Measurements from ENCODE around the gene HDAC7. TPM values are rescaled to one million over a fixed set of nuclear protein-coding genes. Genes with fewer than 3 reads are reported as not detected.
"Not testable (repeated sequence)": the region's sequence is repeated elsewhere in the genome, so short reads cannot be mapped to it uniquely, and the experiment has no call there.

HDAC7 gene
- total RNA-seq, 1 donor from 2014 or later: 31.7 TPM

DNA sequence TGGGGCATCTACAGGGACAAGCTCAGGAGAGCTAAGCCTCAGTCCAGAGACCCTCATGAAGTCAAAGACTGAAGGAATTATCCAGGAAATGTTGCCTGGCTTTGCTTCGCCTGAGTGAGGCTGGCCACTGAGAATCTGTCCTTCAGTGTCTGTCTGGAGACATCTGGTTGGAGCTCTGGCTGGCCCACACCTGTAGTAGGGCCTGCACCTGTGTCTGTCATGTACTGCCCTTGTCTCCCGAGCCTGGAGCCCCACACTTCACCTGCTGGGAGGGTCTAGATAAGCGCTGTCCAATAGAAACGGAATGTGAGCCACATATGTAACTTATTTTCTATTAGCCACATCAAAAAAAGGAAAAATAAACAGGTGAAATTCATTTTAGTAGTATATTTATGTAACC is 9.9 kb upstream of the HDAC7 start:
- no peak for DNase-seq (ENCODE audit: low read depth in 2 of 2)

GRCh38 chr12:47828976-47829482 is 9.3 kb upstream of the HDAC7 start:
- peak in 1 of 2 donors; percentile 50 for DNase-seq (ENCODE audit: low read depth in 2 of 2)

GRCh38 chr12:47828008-47828975 is 8.6 kb upstream of the HDAC7 start:
- no peak for DNase-seq (ENCODE audit: low read depth in 2 of 2)

DNA sequence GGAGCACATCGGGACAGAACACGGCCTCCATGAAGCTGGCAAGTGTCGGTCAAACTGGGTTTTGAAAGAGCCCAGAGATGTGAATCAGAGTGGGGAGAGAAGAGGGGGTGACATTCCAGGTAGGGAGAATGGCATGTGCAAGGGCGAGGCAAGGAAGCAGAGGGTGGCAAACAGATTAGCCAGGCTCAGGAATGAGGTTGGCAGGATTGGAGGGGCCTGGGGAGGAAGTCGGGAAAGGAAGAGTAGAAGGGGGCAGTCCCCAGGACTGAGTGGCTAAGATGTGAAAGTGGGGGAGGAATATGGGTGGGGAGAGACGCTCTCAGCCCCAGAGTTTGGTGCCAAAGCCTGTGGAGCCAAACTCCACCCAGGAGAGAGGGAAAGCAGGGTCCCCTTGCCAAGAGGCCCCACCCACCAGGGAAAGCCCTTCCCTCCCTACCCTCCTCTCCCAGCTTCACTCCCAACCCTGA is 5.5 kb upstream of the HDAC7 start:
- no peak for DNase-seq (ENCODE audit: low read depth in 2 of 2)

DNA sequence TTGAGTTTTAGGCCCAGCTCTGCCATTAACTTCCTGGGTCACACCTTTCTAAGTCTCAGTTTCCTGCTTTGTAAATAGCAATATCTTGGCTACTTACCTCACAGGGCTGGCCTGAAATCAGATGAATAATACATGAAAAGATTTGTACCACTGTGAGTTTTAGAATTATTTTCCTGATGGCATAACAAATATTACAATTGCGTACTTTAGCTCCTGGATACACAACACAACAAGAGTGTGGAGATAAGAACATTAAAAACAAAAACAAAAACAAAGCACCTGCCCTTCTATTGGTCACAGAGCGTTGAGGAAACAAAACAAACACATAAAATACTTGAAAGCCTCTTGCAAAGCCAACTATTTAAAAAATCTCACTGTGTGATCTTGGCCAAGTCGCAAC is 4.9 kb upstream of the HDAC7 start:
- no peak for DNase-seq (ENCODE audit: low read depth in 2 of 2)

GRCh38 chr12:47824198-47824597 is 4.5 kb upstream of the HDAC7 start:
- no peak for DNase-seq (ENCODE audit: low read depth in 2 of 2)

- DNase-seq (ENCODE audit: low read depth in 2 of 2): no peak
These were observed 3.9 kb upstream of the HDAC7 start for GRCh38 chr12:47823422-47824086.

DNA sequence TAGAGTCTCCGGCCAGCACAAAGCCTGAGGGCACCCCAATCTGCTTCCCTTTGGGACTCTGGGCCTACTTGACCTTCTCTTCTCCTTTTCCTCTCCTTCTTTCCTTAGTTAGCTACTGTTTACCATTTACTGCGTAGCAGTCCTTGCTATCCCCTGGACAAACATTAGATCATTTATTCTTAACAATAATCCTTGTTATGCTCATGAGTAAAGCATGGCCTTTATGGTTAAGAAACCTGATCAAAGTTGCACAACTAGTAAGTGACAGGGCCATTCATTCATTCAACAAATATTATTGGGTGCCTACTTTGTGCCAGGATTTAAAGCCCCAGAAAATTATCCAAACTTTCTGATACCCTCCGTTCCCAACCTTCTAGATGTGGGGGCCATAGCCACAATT is 3.2 kb upstream of the HDAC7 start:
- no peak for DNase-seq (ENCODE audit: low read depth in 2 of 2)

- DNase-seq (ENCODE audit: low read depth in 2 of 2): no peak
These were observed 2.7 kb upstream of the HDAC7 start for GRCh38 chr12:47822401-47822800.

DNA sequence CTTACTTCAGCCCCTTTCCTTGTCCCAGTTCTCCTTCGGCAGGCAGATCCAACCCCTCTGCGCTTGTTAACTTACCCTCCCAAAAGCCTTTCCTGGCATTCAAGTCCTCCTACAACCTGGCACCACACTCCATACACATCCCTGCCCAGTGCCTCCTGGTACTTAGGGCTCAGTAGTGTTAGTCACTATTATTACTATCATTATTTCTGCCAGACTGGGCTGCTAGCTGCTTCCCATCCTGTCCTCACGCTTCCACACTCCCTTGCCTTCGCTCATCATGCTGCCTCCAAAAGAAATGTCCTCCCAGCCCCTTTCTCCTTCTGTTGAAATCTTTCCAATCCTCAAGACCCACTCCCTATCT is 1.6 kb upstream of the HDAC7 start:
- peak in 1 of 2 donors; percentile 48 for DNase-seq (ENCODE audit: low read depth in 2 of 2)

- peak; percentile 93 for DNase-seq (ENCODE audit: low read depth in 2 of 2)
These were observed 1.1 kb upstream of the HDAC7 start for GRCh38 chr12:47820631-47821345.

DNA sequence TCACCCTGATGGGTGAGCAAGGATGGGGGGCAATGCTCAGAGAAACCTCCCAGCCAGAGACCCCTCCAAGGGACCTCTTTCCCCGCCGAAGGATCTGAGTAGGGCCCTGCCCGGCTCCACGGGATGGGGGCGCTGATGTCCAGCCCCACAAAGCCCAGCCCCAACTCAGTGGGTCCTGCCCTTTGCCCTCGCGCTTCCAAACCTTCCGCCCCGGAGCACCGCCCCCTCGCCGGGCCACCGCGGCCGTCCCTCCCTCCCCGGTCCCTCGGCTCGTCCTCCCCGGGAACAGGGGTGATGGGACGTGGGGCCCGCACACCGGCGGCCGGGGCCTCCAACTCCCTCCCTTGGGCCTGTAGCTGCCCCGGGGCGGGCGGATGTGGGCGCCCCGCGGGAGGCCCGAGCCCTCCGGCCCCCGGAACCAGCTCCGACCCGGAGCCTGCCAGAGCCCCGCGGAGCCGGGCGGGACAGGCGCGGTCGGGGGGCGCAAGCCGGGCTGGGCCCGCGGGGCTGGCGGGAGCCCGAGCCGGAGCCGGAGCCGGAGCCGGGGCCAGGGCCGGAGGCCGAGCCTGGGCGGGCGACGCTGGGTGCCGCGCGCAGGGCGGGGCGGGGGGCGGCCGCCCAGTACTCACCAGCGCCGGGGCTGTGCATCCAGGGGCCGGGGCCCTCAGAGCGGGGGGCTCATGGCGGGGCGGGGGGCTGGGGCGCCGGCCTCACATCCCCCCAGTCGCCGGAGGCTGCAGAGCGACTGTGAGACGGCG is 386 bp downstream of the HDAC7 start:
- DNase-seq (ENCODE audit: low read depth in 2 of 2): peak; percentile 35 to 41

DNA sequence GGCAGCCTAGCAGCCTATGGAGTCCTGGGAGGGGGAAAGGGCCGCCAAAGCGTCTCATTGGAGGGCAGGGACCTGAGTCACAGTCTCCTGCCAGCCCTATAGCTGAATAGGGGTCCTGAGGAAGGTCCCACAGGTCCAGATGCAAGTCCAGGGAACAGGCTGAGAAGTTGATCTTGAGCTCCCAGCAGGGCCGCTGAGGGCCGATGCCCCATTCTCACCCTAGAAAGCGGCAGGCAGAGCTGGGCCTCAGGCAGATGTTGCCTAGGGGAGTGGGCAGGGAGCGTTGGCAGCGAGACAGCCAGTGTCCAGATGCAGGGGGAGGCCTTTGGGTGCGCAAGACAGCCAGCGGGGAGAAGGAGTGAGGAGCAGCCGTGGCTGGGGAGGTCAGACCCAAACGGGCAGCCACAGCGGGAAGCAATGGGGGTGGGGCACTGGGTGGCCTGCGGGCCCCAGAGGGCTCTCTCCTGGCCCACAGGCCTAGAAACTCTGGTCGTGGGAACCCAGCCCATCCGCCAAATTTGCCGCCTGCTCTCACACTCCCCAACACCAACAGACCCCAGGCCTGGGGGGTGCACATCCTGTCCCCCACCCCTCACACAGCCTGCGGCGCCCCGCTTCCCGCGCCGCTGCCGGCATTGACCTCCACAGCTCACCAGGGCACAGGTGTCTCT is 1.1 kb downstream of the HDAC7 start:
- DNase-seq (ENCODE audit: low read depth in 2 of 2): peak; percentile 52 to 70

DNA sequence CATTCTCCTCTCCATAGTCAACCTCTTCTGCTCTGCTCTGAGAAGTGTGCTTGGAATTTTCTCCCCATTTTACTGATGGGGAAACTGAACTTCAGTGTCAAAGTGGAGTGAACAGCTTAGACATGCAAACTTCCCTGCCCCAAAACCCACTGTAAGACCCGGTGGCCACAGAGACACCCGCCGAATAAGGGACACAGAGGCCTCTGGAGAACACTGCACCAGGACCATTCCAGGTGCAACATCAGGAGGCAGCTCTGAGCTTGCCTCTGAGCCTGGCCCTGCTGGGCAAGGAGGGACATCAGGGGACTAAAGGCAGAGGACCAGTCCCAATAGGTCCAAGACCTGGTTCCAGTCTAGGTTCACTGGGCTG is 1.7 kb downstream of the HDAC7 start:
- peak in 1 of 2 donors; percentile 30 for DNase-seq (ENCODE audit: low read depth in 2 of 2)

DNA sequence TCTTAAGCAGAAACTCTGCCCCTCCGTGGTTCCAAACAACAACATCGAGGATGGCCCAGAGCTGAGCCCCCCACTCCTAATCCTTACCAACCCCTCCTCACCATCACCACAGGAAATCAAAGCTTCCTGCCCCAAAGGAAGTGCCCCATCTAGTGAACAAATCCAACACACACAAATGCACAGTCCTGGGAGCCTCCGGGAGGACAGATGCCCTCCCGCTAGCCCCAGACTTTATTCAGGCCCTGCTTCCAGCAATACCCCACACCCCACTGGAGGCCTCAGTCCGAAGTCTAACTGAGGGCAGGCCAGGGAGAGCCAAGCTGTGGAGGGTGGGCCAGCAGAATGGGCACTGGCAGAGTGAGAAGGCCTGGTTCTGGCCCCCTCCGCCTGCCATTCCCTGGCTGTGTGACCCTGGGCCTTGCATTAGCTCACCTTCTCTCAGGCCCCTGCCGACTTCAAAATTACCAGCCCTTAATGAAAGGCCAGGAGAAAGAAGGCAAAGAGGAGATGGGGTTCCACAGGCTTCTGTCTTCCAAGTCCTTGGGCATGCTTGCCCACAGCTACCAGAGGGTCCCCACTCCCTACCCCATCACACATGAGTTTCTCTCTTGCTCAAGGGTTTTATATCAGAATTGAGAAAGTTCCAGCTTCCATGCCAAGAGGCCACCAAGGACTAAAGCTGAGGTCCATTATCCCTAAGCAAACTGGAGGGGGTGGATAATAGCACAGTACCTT is 2.3 kb downstream of the HDAC7 start:
- peak in 1 of 2 donors; percentile 79 for DNase-seq (ENCODE audit: low read depth in 2 of 2)

DNA sequence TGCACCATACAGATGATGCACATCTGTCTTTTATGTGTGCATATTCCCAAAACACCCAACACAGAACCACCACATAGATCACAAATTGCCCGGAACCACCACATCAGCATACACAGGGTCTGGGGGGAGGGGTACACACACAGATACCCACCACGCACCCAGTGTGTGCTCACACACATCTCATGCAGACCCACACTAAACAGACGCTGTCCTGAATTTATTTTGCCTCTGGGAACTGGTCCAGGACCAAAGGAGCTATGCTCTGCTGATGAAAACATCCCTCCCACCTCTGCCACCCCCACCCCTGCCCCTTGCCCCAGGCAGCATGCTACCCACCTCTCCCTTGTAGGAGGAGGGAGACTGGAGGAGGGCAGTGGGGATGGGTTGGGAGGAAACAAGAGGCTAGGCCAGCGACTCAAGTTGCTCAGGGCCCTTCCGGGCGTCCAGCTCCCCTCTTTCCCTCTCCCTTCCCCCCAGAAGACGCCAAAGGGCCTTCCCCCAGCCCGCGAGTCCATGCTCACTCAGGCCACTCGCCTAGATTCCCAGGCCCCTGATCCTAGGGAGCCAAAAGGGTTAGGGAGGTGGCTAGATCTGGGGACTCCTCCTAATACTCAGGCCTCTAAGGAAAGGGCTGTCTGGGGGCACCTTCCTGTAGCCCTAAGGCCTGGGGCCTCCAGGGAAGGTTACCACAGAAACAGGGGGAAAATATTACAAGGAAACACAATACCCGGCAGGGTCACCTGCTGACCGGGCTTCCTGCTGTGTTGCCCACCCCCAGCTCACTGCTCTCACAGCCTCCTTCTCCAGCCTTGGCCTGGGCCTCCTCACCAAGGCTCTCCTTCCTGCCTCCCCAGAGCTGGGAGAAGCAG is 3.1 kb downstream of the HDAC7 start:
- DNase-seq (ENCODE audit: low read depth in 2 of 2): peak; percentile 81 to 87

GRCh38 chr12:47815447-47815846 is 4.3 kb downstream of the HDAC7 start:
- DNase-seq (ENCODE audit: low read depth in 2 of 2): not testable (repeated sequence)

DNA sequence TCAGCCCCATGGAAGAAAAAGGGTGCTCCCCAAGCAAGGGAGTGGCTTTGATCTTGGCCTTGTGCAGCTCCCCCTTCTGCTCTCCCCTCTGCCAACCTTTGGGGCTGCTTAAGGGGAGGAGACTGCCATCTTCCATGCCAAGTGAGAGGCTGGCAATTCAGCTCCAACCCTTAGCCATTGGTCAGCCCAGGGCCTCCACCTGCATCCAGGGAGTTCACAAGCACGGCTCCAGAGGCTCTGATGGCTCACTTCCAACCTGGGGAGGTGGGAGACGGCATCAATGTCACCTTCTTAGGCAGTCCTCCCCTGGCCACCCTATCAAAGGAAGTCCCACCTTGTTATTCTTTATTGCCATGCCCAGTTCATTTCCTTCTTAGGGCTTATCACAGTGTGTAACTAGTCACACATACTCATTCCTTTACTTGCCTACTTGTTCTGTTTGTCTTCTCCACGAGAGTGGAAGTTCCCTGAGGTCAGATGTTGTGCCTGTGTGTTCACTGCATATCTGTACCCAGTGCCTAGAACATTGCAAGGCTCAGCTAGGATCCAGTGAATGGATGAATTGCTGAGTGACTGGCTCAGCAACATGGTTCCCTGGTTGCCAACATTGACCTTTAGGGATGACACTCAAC is 5.0 kb downstream of the HDAC7 start:
- DNase-seq (ENCODE audit: low read depth in 2 of 2): no peak
